ENCODE results near the gene S100A11.

DNA sequence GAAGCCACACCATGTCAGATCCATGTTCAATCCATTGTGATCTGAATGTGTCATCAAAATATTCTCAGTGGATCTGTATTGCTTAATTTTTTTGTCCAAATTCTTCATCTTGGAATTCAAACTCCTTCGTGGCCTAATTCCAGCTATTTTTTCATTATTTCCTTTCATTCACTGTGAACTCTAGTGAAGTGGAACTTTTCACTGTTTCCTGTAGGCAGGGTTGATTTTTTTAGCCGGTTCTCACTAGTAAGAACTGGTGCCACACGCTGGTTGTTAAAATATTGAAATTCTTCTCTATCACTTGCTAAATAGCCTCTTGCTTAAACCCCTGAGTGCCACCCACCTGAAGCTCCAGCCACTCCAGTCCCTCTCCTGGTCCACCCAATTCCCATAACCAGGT, 7.6 kb upstream of the S100A11 start:
- TF ChIP-seq, protein P1, sequence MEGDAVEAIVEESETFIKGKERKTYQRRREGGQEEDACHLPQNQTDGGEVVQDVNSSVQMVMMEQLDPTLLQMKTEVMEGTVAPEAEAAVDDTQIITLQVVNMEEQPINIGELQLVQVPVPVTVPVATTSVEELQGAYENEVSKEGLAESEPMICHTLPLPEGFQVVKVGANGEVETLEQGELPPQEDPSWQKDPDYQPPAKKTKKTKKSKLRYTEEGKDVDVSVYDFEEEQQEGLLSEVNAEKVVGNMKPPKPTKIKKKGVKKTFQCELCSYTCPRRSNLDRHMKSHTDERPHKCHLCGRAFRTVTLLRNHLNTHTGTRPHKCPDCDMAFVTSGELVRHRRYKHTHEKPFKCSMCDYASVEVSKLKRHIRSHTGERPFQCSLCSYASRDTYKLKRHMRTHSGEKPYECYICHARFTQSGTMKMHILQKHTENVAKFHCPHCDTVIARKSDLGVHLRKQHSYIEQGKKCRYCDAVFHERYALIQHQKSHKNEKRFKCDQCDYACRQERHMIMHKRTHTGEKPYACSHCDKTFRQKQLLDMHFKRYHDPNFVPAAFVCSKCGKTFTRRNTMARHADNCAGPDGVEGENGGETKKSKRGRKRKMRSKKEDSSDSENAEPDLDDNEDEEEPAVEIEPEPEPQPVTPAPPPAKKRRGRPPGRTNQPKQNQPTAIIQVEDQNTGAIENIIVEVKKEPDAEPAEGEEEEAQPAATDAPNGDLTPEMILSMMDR (IDR thresholded peaks at IDR 0.05; ENCODE audit: borderline replicate concordance, extremely low read depth, low read length, poor library complexity, severe bottlenecking): no peak
- no peak for TF ChIP-seq EZH2 (IDR thresholded peaks at IDR 0.05; ENCODE audit: borderline replicate concordance, low read depth, low read length, severe bottlenecking)
